G401 (cell line): ENCODE results near the gene PRDX2. TPM values are rescaled to one million over a fixed set of nuclear protein-coding genes. Genes with fewer than 3 reads are reported as not detected.
"Not testable (repeated sequence)": the region's sequence is repeated elsewhere in the genome, so short reads cannot be mapped to it uniquely, and the experiment has no call there.

ENCODE experiments used
- DNase-seq: peaks from one replicate; pipeline ENCODE4 v3.0.0-alpha.2; 2015; ENCODE audit warnings: low spot score
- in situ Hi-C: cut with HindIII; loops from 2 replicates; pipeline ENCODE4 v1.10.0; 2016; ENCODE audit warnings: low sequenced_read_pairs, mixed read lengths
- total RNA-seq: library from RNA; depleted of rRNA; stranded (reverse); fragments of >200 nt; shearing (Covaris generic); gene quantifications from 2 replicates; pipeline ENCODE4 v1.2.3, GENCODE V29; 2014; rRNA removed

PRDX2 gene
- total RNA-seq = 290 and 300 TPM in 2 replicates

- in situ Hi-C loops = no loop called here
- peak; percentile 88 for DNase-seq
Observed at GRCh38 chr19:12801466-12802266, at the start of gene PRDX2, which contains the start of gene THSD8. Gene PRDX2, minus strand, starts transcription at chr19:12801800. Its CDS starts 539 bp downstream, at chr19:12801261. Gene THSD8, plus strand, starts transcription at chr19:12802069. Its CDS starts 3 bp downstream, at chr19:12802072.

GRCh38 chr19:12847159-12848139, 45.8 kb upstream of the PRDX2 start:
- in situ Hi-C loops = no loop called here
- DNase-seq = peak; percentile 81

- in situ Hi-C loops, DNase-seq: not testable (repeated sequence)
Observed at GRCh38 chr19:12846613-12847012, 45.0 kb upstream of the PRDX2 start.

GRCh38 chr19:12843999-12844732, 42.6 kb upstream of the PRDX2 start:
- no peak for DNase-seq
- in situ Hi-C loops = no loop called here

GRCh38 chr19:12843328-12843727, 41.7 kb upstream of the PRDX2 start:
- DNase-seq = no peak
- in situ Hi-C loops = no loop called here

GRCh38 chr19:12842511-12842910, 40.9 kb upstream of the PRDX2 start:
- in situ Hi-C loops = no loop called here
- no peak for DNase-seq

GRCh38 chr19:12841094-12841493, 39.5 kb upstream of the PRDX2 start:
- DNase-seq = peak; percentile 83
- in situ Hi-C loops = no loop called here

DNA sequence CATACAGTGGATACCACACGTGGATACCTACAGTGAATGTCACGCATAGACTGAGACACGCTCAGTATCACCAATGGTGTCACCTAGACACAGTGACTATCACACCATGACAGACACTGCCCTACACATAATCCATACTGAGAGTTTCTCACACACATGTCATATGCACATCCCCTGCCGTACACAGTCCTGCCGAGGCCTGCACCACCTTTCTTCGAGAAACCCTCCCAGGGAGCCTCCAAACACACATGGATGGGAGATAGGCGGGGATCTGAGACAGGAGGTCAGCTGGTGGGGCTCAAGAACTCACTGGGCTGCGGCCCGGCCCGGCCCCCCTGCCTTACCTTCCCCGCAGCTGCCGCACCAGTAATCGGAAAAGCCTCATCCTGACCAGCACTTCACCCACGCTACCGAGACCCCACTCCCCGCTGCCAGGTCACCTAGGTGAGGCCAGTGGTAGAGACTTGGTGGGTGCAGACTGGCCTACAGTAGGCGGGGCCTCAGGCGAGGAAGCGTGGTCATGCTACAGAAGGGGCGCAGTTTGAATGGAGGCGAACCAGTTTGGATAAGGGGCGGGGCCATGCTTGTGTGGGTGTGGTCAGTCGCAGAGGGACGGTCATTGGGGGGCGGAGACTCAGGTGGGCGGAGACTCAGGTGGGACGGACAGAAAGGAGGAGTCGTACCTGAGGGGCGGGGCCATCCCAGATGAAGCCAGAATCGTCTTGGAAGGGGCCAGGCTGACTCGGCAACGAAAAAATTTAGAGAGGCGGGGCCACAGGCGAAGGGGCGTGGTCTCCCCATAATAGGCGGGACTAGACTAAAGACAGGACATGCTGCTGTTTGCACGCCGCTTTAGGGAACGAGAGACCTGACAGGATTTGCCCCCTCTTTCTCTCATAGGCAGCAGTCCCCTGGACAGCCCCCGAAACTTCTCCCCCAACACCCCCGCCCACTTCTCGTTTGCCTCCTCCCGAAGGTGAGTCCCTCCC, 38.8 kb upstream of the PRDX2 start:
- in situ Hi-C loops = no loop called here

GRCh38 chr19:12838886-12839756, 37.5 kb upstream of the PRDX2 start:
- in situ Hi-C loops = no loop called here
- peak; percentile 75 for DNase-seq

More for the DNA sequence above, 38.8 kb upstream of the PRDX2 start:
- DNase-seq = peak; percentile 93

DNA sequence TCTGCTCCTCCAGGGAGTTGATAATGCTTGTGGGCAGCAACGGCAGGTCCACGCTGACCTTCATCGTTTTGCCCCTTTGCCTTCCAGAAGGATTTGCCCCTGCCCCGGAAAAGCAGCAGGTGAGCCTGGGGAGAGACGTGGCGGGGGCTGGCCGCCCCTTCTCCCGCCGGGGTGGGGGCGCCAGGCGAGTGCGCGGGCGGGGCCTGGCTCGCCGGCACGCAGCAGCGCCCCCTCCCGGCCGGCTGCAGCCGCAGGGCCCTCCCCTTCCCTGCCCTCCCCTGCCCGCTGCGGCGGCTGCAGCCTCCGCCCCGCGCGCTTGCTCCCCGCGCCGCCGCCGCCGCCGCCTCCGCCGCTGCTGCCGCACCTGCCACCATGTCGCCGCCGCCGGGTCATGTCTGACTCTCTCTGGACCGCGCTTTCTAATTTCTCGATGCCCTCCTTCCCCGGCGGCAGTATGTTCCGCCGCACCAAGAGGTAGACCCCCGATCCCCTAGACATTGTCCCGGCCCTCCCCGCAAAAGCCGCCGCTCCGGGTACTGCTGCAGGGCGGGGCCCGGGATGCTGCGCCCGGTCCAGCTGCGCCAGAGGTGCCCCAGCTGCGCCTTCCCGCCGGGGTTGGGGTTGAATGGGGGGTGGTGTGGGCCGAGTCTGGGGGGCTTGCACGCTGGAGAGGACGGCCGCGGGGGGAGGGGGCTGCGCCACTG, 36.7 kb upstream of the PRDX2 start, which contains the start of gene MAST1:
MAST1 (plus strand) TSS at position 334 of the 704 bp plus-strand sequence; CDS start at position 392, 58 bp downstream.
- in situ Hi-C loops = no loop called here
- DNase-seq = peak; percentile 81

DNA sequence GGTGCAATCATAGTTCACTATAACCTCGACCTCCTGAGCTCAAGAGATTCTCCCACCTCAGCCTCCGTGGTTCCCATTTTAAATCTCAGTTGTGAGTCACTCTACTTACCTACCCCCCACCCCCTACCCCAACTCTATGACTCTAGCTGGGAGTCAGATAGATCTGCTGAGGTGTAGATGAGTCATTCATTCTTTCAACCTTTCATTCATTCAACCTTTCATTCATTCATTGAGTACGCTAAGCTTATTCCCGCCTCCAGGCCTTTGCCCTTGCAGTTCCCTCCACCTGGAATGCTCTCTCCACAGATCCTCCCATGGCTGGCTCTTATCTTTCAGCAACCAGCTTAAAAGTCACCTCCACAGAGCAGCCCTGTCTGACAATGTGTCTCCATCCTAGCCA, 35.6 kb upstream of the PRDX2 start:
- in situ Hi-C loops = no loop called here
- no peak for DNase-seq

- in situ Hi-C loops = no loop called here
- no peak for DNase-seq
Observed at GRCh38 chr19:12836529-12836863, 34.9 kb upstream of the PRDX2 start.

DNA sequence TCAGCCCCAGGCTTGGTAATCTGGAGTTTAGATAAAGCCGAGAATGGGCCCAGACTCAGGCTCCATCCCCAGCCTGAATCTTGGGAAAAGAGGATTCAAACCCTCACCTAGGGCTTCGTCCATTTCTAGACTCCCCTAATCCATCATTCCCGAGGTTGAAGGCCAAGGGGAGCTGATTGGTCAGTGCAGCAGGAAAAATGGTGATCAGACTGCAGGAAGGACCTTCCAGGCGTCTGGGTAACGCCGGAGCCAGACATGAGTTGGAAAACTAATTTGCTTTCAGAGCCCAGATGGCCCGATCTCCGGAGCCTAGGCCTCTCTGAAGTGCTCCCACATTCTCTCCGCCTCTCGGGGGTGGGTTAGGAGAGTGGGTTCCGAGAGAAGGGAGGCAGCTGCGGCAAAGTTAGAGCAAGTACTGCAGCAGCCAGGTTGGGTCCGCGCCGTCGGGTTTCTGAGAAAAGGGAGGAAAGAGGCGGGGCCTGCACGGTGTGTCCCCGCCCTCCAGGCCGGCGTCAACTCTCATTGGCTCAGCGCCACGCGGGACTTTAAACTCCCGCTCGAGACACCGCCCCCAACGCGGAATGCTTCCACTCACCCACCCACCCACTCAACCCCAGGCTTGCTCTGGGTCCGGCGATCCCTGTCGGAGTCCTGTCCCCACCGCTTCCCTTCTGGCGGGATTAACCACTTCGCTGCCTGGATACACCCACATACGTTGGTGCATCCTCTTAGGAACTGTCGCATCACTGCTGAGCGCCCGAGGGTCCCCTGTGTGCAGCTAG, 33.6 kb upstream of the PRDX2 start:
- DNase-seq = peak; percentile 72
- in situ Hi-C loops = no loop called here

GRCh38 chr19:12834566-12834943, 33.0 kb upstream of the PRDX2 start, which contains the start of gene RTBDN:
Gene RTBDN, minus strand, starts transcription at chr19:12834579. Its CDS starts 4,600 bp downstream, at chr19:12829979.
- DNase-seq = peak; percentile 75
- in situ Hi-C loops = no loop called here

DNA sequence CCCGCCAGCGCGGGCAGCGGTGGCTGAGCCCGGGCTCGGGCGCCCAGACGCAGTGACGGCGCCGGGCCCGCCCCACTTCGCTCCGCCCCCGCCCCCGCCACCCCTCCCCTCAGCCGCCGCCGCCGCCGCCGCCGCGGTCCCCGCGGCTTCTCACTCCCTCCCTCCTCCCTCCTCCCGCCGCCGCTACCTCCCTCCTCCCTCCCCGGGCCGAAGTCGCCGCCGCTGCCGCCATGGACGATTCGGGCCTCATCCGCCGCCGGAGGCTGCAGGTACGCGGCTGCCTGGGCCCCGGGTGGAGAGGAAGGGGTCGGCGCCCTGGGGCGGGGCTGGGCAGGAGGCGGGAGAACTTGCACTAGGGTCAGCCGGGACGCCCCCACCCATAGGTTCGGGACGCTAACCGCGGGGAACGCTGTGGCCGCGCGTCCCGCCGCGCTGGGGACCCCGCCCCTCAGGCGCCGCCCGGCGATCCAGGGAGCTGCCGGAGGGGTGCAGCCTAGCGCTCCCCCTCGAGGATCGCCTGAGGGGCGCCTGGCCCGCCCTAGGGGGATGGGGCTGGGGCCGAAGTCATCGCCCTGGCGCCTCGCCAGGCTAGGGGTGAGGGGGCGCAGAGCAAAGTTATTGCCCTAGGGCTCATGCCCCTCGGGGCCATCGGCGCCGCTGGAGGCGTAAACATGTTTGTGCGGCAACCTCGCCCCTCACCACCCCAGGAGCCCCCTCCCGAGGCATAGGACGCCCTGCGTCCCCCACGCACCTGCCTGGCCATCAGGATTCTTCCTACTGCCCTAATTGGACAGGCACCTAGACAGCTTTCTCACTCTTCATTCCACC, 32.4 kb upstream of the PRDX2 start:
- in situ Hi-C loops = no loop called here
- peak; percentile 67 for DNase-seq
